ENCODE data around the gene CLDN10.

DNA sequence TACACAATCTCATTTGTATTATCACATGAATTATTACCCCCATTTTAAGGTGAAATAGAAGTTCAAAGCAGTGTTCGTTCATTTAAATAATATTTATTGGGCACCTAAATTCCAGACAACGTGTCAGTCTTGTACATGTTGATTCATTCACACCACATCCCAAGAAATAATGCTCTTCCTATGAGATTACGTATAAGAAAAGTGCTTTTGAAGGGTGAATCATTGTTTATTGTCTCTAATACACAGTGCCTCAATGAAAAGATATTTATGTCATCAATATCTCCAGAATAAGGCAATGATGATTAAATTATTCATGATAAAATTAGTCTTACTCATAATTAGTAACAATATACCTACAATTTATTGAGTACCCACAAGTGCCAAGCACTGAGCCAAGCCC is 35.6 kb downstream of the CLDN10 start:
- TF ChIP-seq, protein P1, sequence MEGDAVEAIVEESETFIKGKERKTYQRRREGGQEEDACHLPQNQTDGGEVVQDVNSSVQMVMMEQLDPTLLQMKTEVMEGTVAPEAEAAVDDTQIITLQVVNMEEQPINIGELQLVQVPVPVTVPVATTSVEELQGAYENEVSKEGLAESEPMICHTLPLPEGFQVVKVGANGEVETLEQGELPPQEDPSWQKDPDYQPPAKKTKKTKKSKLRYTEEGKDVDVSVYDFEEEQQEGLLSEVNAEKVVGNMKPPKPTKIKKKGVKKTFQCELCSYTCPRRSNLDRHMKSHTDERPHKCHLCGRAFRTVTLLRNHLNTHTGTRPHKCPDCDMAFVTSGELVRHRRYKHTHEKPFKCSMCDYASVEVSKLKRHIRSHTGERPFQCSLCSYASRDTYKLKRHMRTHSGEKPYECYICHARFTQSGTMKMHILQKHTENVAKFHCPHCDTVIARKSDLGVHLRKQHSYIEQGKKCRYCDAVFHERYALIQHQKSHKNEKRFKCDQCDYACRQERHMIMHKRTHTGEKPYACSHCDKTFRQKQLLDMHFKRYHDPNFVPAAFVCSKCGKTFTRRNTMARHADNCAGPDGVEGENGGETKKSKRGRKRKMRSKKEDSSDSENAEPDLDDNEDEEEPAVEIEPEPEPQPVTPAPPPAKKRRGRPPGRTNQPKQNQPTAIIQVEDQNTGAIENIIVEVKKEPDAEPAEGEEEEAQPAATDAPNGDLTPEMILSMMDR (conservative IDR thresholded peaks at IDR 0.05; ENCODE audit: low read depth, low read length): no peak
- TF ChIP-seq EZH2phosphoT487 (IDR thresholded peaks at IDR 0.05; ENCODE audit: borderline replicate concordance, low read length) (no peak), EZH2 (IDR thresholded peaks at IDR 0.05; ENCODE audit: low read length, unreplicated experiment) (no peak)

Measured in PC-3 (cell line).